Measurements from ENCODE around the gene NDUFC2. TPM values are rescaled to one million over a fixed set of nuclear protein-coding genes. Genes with fewer than 3 reads are reported as not detected.

Gene NDUFC2
- total RNA-seq, 6 donors from 2014 or later = 19.9 to 155 (median 91.4) TPM

GRCh38 chr11:78083021-78083420 lies 3.4 kb upstream of the NDUFC2 start:
- H3K27me3 ChIP-seq = no peaks in the 10 kb centered on the region
- no peak overlapping the region for H3K27ac ChIP-seq
- peak overlapping the region in 1 of 4 donors; percentile 17 for H3K4me3 ChIP-seq
- ATAC-seq (ENCODE audit: low FRiP score in 2 of 2) (no peak), DNase-seq (no peak)
- no peaks in the 10 kb centered on the region for H3K9me3 ChIP-seq
- H3K4me1 ChIP-seq = peaks cover 4 to 32% (median 17%) of the 10 kb centered on the region in 4 donors
- 62 to 87% methylated on average over 2 to 4 of the region's 4 CpGs for WGBS, 2 donors
- H3K36me3 ChIP-seq = no peaks in the 10 kb centered on the region
- TF ChIP-seq POLR2AphosphoS5 (IDR thresholded peaks at IDR 0.05) (no peak), CTCF (IDR thresholded peaks at IDR 0.05) (no peak), EP300 (IDR thresholded peaks at IDR 0.05) (no peak), POLR2A (IDR thresholded peaks at IDR 0.05) (no peak)

- H3K4me1 ChIP-seq = peaks cover 13 to 40% (median 26%) of the 10 kb centered on the region in 4 donors
- peak overlapping the region in 3 of 4 donors; percentile 20 to 27 (median 26) for H3K4me3 ChIP-seq
- no peaks in the 10 kb centered on the region for H3K9me3 ChIP-seq
- no peak for ATAC-seq (ENCODE audit: low FRiP score in 2 of 2)
- no peak for TF ChIP-seq EP300 (IDR thresholded peaks at IDR 0.05)
- TF ChIP-seq CTCF (IDR thresholded peaks at IDR 0.05) = no peak
- TF ChIP-seq POLR2A (IDR thresholded peaks at IDR 0.05) = no peak
- no peak for TF ChIP-seq POLR2AphosphoS5 (IDR thresholded peaks at IDR 0.05)
- WGBS, 2 donors = 63 to 75% methylated on average over 8 of the region's 8 CpGs
- H3K27me3 ChIP-seq = no peaks in the 10 kb centered on the region
- H3K27ac ChIP-seq = peak overlapping the region in 3 of 4 donors; percentile 39 to 69 (median 63)
- no peak for DNase-seq
- no peaks in the 10 kb centered on the region for H3K36me3 ChIP-seq
Measured at GRCh38 chr11:78082146-78082545, 2.5 kb upstream of the NDUFC2 start.

- no peak for ATAC-seq (ENCODE audit: low FRiP score in 2 of 2)
- Histone ChIP-seq H3K36me3 (no peaks in the 10 kb centered on the region), H3K9me3 (no peaks in the 10 kb centered on the region), H3K4me3 (peak overlapping the region in 3 of 4 donors; percentile 20 to 27 (median 26)), H3K4me1 (peaks cover 19 to 46% (median 31%) of the 10 kb centered on the region in 4 donors), H3K27ac (peak overlapping the region; percentile 39 to 69 (median 54)), H3K27me3 (no peaks in the 10 kb centered on the region)
- TF ChIP-seq POLR2A (IDR thresholded peaks at IDR 0.05) (no peak), EP300 (IDR thresholded peaks at IDR 0.05) (no peak), POLR2AphosphoS5 (IDR thresholded peaks at IDR 0.05) (no peak), CTCF (IDR thresholded peaks at IDR 0.05) (no peak)
- WGBS, 2 donors = 68 to 77% methylated on average over 6 of the region's 6 CpGs
- DNase-seq = no peak
Measured at GRCh38 chr11:78081583-78081982, 1.9 kb upstream of the NDUFC2 start.

DNA sequence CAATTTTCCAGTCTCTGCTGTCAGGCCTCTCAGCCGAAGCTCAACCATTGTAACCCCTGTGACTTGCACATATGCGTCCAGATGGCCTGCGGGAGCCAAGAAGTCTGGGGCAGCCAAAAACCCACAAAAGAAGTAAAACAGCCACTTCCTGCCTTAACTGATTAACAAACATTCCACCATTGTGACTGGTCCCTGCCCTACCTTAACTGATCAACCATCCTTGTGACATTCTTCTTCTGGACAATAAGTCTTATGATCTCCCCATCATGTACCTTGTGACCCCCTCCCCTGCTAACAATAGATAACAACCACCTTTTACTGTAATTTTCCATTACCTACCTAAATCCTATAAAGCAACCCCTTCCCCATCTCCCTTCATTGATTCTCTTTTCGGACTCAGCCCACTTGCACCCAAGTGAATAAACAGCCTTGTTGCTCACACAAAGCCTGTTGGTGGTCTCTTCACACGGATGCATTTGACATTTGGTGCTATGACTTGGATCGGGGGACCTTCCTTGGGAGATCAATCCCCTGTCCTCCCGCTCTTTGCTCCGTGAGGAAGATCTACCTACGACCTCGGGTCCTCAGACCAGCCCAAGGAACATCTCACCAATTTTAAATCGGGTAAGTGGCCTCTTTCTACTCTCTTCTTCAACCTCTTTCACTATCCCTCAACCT lies 1.3 kb upstream of the NDUFC2 start:
- no peak for DNase-seq
- TF ChIP-seq CTCF (IDR thresholded peaks at IDR 0.05) (no peak), POLR2AphosphoS5 (IDR thresholded peaks at IDR 0.05) (no peak), EP300 (IDR thresholded peaks at IDR 0.05) (no peak), POLR2A (IDR thresholded peaks at IDR 0.05) (no peak)
- no peak for ATAC-seq (ENCODE audit: low FRiP score in 2 of 2)
- Histone ChIP-seq H3K9me3 (no peaks in the 10 kb centered on the region), H3K27ac (peak overlapping the region in 3 of 4 donors; percentile 63 to 91 (median 88)), H3K36me3 (no peaks in the 10 kb centered on the region), H3K4me3 (peak overlapping the region in 2 of 4 donors; percentile 20 to 26), H3K27me3 (no peaks in the 10 kb centered on the region), H3K4me1 (peaks cover 22 to 49% (median 35%) of the 10 kb centered on the region in 4 donors)
- 78 to 81% methylated on average over 11 of the region's 11 CpGs for WGBS, 2 donors

Measured in upper lobe of left lung (tissue), 6 donors.